ENCODE results near the gene TMEM212.

GRCh38 chr3:171821044-171821443 is 22.1 kb upstream of the TMEM212 start:
- TF ChIP-seq POLR2A (IDR thresholded peaks at IDR 0.05) = no peak
- TF ChIP-seq CTCF (IDR thresholded peaks at IDR 0.05) = no peak

Data from right lobe of liver (tissue), 4 donors.